H9 (cell line): ENCODE measurements around the gene SYNPO. TPM values are rescaled to one million over a fixed set of nuclear protein-coding genes. Genes with fewer than 3 reads are reported as not detected.

ENCODE experiments used
- DNase-seq: peaks from one replicate; pipeline ENCODE4 v3.0.0-alpha.2; 2017
- H2AFZ ChIP-seq: one replicate; pipeline ENCODE4 v1.6.1; 2013; ENCODE audit warnings: mild to moderate bottlenecking, low read length, control low read depth, moderate library complexity
- H2AK5ac ChIP-seq: 2 replicates; pipeline ENCODE4 v1.6.1; 2013; ENCODE audit warnings: low read length, control low read depth, mixed read lengths; ENCODE audit not compliant: insufficient read length
- H2BK120ac ChIP-seq: one replicate; pipeline ENCODE4 v1.6.1; 2013; ENCODE audit warnings: low read depth, mild to moderate bottlenecking, low read length, control low read depth, inconsistent platforms; ENCODE audit not compliant: poor library complexity, severe bottlenecking
- H2BK12ac ChIP-seq: 2 replicates; pipeline ENCODE4 v1.6.1; 2013; ENCODE audit warnings: low read length, control low read depth, mixed read lengths, low read depth; ENCODE audit not compliant: insufficient read length
- H2BK15ac ChIP-seq: 2 replicates; pipeline ENCODE4 v1.6.1; 2013; ENCODE audit warnings: low read depth, low read length, control low read depth
- H2BK20ac ChIP-seq: one replicate; pipeline ENCODE4 v1.6.1; 2013; ENCODE audit warnings: low read depth, mild to moderate bottlenecking, low read length, control low read depth, inconsistent platforms; ENCODE audit not compliant: poor library complexity, severe bottlenecking
- H2BK5ac ChIP-seq: 2 replicates; pipeline ENCODE4 v1.6.1; 2013; ENCODE audit warnings: low read length, control low read depth, mixed read lengths; ENCODE audit not compliant: insufficient read length
- H3K14ac ChIP-seq: 2 replicates; pipeline ENCODE4 v1.6.1; 2013; ENCODE audit warnings: low read length, control low read depth; ENCODE audit not compliant: insufficient read depth
- H3K18ac ChIP-seq: 2 replicates; pipeline ENCODE4 v1.6.1; 2013; ENCODE audit warnings: low read depth, mild to moderate bottlenecking, mixed read lengths, low read length, control low read depth; ENCODE audit not compliant: insufficient read length
- H3K23ac ChIP-seq: 2 replicates; pipeline ENCODE4 v1.6.1; 2013; ENCODE audit warnings: low read length, control low read depth, mixed read lengths, low read depth; ENCODE audit not compliant: insufficient read length
- H3K23me2 ChIP-seq: 2 replicates; pipeline ENCODE4 v1.6.1; 2013; ENCODE audit warnings: low read depth, mild to moderate bottlenecking, mixed read lengths, low read length, control low read depth; ENCODE audit not compliant: insufficient read length, poor library complexity, severe bottlenecking
- H3K27ac ChIP-seq: 2 replicates; pipeline ENCODE4 v1.5.1; 2013; ENCODE audit warnings: low read length, control low read depth, mixed read lengths, low read depth; ENCODE audit not compliant: insufficient read length
- H3K27me3 ChIP-seq: 2 replicates; pipeline ENCODE4 v1.6.1; 2013; ENCODE audit warnings: low read length, control low read depth, inconsistent platforms; ENCODE audit not compliant: insufficient read depth
- H3K4ac ChIP-seq: 2 replicates; pipeline ENCODE4 v1.6.1; 2013; ENCODE audit warnings: low read depth, mild to moderate bottlenecking, control low read depth, inconsistent platforms, low read length, moderate library complexity
- H3K4me1 ChIP-seq: 2 replicates; pipeline ENCODE4 v1.6.1; 2013; ENCODE audit warnings: low read length, control low read depth, inconsistent platforms; ENCODE audit not compliant: insufficient read depth
- H3K4me2 ChIP-seq: 2 replicates; pipeline ENCODE4 v1.6.1; 2013; ENCODE audit warnings: low read length, control low read depth, mixed read lengths; ENCODE audit not compliant: insufficient read length, insufficient read depth
- H3K56ac ChIP-seq: 2 replicates; pipeline ENCODE4 v1.6.1; 2013; ENCODE audit warnings: low read depth, mild to moderate bottlenecking, mixed read lengths, low read length, control low read depth; ENCODE audit not compliant: insufficient read length
- H3K79me1 ChIP-seq: 2 replicates; pipeline ENCODE4 v1.6.1; 2013; ENCODE audit warnings: low read depth, mild to moderate bottlenecking, moderate library complexity, low read length, control low read depth, inconsistent platforms; ENCODE audit not compliant: insufficient read depth, poor library complexity, severe bottlenecking
- H3K79me2 ChIP-seq: 2 replicates; pipeline ENCODE4 v1.6.1; 2013; ENCODE audit warnings: low read length, control low read depth, inconsistent platforms; ENCODE audit not compliant: insufficient read depth
- H3K9ac ChIP-seq: 2 replicates; pipeline ENCODE4 v1.6.1; 2013; ENCODE audit warnings: low read length, control low read depth, mixed read lengths; ENCODE audit not compliant: insufficient read length; ENCODE audit errors: extremely low read depth
- H3K9me3 ChIP-seq: one replicate; pipeline ENCODE4 v1.6.1; 2013; ENCODE audit warnings: low read depth, low read length, inconsistent platforms; ENCODE audit not compliant: control insufficient read depth
- H3T11ph ChIP-seq: one replicate; pipeline ENCODE4 v1.6.1; 2013; ENCODE audit warnings: mild to moderate bottlenecking, low read length, control low read depth, inconsistent platforms
- H4K20me1 ChIP-seq: one replicate; pipeline ENCODE4 v1.6.1; 2013; ENCODE audit not compliant: control insufficient read depth, insufficient read length, insufficient read depth
- H4K5ac ChIP-seq: 2 replicates; pipeline ENCODE4 v1.6.1; 2013; ENCODE audit warnings: low read depth, mild to moderate bottlenecking, mixed read lengths, low read length, control low read depth; ENCODE audit not compliant: insufficient read length
- H4K8ac ChIP-seq: replicated peaks from 2 replicates; pipeline ENCODE4 v1.6.1; 2013; ENCODE audit warnings: low read length, control low read depth, mixed read lengths, low read depth; ENCODE audit not compliant: insufficient read length
- H4K91ac ChIP-seq: 2 replicates; pipeline ENCODE4 v1.6.1; 2013; ENCODE audit warnings: low read depth, mild to moderate bottlenecking, moderate library complexity, mixed read lengths, low read length, control low read depth; ENCODE audit not compliant: insufficient read length
- H3K27ac Mint-ChIP-seq, 3 experiments: 2 replicates in 2 of 3; 3 replicates in 1 of 3; pipeline ENCODE4 v1.8.0; 2020 to 2021; ENCODE audit warnings: mixed read lengths in 3 of 3, mild to moderate bottlenecking in 1 of 3, moderate library complexity in 1 of 3
- H3K27me3 Mint-ChIP-seq: 2 replicates; pipeline ENCODE4 v1.8.0; 2021; ENCODE audit warnings: low read depth, mild to moderate bottlenecking, moderate library complexity, mixed read lengths
- H3K36me3 Mint-ChIP-seq, 3 experiments: 2 replicates in 2 of 3; 3 replicates in 1 of 3; pipeline ENCODE4 v1.8.0; 2020 to 2021; ENCODE audit warnings: low read depth in 3 of 3, mixed read lengths in 3 of 3; ENCODE audit not compliant: insufficient read depth in 1 of 3
- H3K4me1 Mint-ChIP-seq, 2 experiments: 2 replicates each; pipeline ENCODE4 v1.8.0; 2020; ENCODE audit warnings: mixed read lengths in 2 of 2
- H3K4me3 Mint-ChIP-seq, 2 experiments: 2 replicates in 1 of 2; 3 replicates in 1 of 2; pipeline ENCODE4 v1.8.0; 2020 to 2021; ENCODE audit warnings: mild to moderate bottlenecking in 2 of 2, mixed read lengths in 2 of 2, moderate library complexity in 1 of 2
- H3K9me3 Mint-ChIP-seq, 2 experiments: 2 replicates in 1 of 2; 3 replicates in 1 of 2; pipeline ENCODE4 v1.8.0; 2020; ENCODE audit warnings: mild to moderate bottlenecking in 2 of 2, mixed read lengths in 2 of 2, moderate library complexity in 1 of 2
- CTCF ChIP-seq: fragments of 200-600 bp; sonication (generic); conservative IDR thresholded peaks from 3 replicates; pipeline ENCODE4 v1.8.0; 2021; ENCODE audit warnings: antibody characterized with exemption, mild to moderate bottlenecking
- WGBS: extraction: QIAGEN DNeasy Blood & Tissue Kit; methylation state at CpG from one replicate; pipeline ENCODE4 v1.1.7; 2013; ENCODE audit warnings: missing lambda C conversion rate, low lambda C conversion rate, mixed read lengths; ENCODE audit not compliant: insufficient read length; ENCODE audit errors: extremely low coverage; 5-methylcytosine and 5-hydroxymethylcytosine counted together
- total RNA-seq: library from RNA; stranded (reverse); gene quantifications from 2 replicates; pipeline ENCODE4 v1.2.1, GENCODE V29; 2021

SYNPO gene
- total RNA-seq, 1 experiment from 2014 or later, result 1.7 TPM

GRCh38 chr5:150638488-150639376 is 1.7 kb upstream of the SYNPO start:
- no peak for TF ChIP-seq CTCF
- Histone ChIP-seq H2BK20ac (no peak overlapping the region), H3K27ac (no peak overlapping the region), H3K14ac (no peak overlapping the region), H2BK15ac (no peak overlapping the region), H2BK120ac (no peak overlapping the region), H2AK5ac (no peak overlapping the region), H3K23me2 (no peaks in the 10 kb centered on the region), H3K9ac (no peak overlapping the region), H4K20me1 (no peaks in the 10 kb centered on the region), H2BK5ac (no peak overlapping the region), H3T11ph (no peak overlapping the region), H3K56ac (no peak overlapping the region), H4K5ac (no peak overlapping the region), H3K4me1 (no peaks in the 10 kb centered on the region), H3K9me3 (no peaks in the 10 kb centered on the region), H3K79me2 (no peaks in the 10 kb centered on the region), H2BK12ac (no peak overlapping the region), H3K4ac (no peak overlapping the region), H3K4me2 (no peak overlapping the region), H3K18ac (no peak overlapping the region), H2AFZ (no peak overlapping the region), H3K23ac (no peak overlapping the region), H4K8ac (no peak overlapping the region), H3K79me1 (no peaks in the 10 kb centered on the region), H4K91ac (no peak overlapping the region), H3K27me3 (no peaks in the 10 kb centered on the region)
- peaks cover 2% of the 10 kb centered on the region; the same call in 1 of the 2 replicates for H3K27me3 Mint-ChIP-seq
- no CpG with 5 or more reads among the region's 6 CpGs for WGBS
- H3K36me3 Mint-ChIP-seq, result no peaks in the 10 kb centered on the region
- no peaks in the 10 kb centered on the region for H3K9me3 Mint-ChIP-seq
- peaks cover 41 to 55% of the 10 kb centered on the region in 2 experiments for H3K4me1 Mint-ChIP-seq
- no peak for DNase-seq
- H3K27ac Mint-ChIP-seq, result peak overlapping the region; percentile 11 to 42 (median 17); a peak in 3 of 7 replicates
- no peak overlapping the region for H3K4me3 Mint-ChIP-seq
